Sigmoid colon (tissue), 7 donors: ENCODE data around the gene DAAM1. TPM values are rescaled to one million over a fixed set of nuclear protein-coding genes. Genes with fewer than 3 reads are reported as not detected.

Experiments used
- DNase-seq: peaks from one replicate; pipeline ENCODE4 v3.0.0-alpha.2; 2019
- H3K27ac ChIP-seq, 4 donors: fragments of 200-600 bp; sonication (generic); one replicate each; pipeline ENCODE4 v1.5.1; 2016 to 2019; ENCODE audit warnings: mild to moderate bottlenecking in 1 of 4
- H3K27me3 ChIP-seq, 3 donors: fragments of 200-600 bp; sonication (generic); one replicate each; pipeline ENCODE4 v1.5.1; 2019; ENCODE audit warnings: mild to moderate bottlenecking in 1 of 3
- H3K36me3 ChIP-seq, 4 donors: fragments of 200-600 bp; sonication (generic); one replicate each; pipeline ENCODE4 v1.5.1; 2016 to 2019
- H3K4me1 ChIP-seq, 4 donors: fragments of 200-600 bp; sonication (generic); one replicate each; pipeline ENCODE4 v1.5.1; 2017 to 2019
- H3K4me3 ChIP-seq, 4 donors: fragments of 200-600 bp; sonication (generic); one replicate each; pipeline ENCODE4 v1.5.1; 2017 to 2019; ENCODE audit warnings: mild to moderate bottlenecking in 2 of 4, moderate library complexity in 1 of 4
- H3K9me3 ChIP-seq, 4 donors: fragments of 200-600 bp in 3 of 4; sonication (generic) in 3 of 4; one replicate each; pipeline versions ENCODE4 v1.5.1 to v1.6.1; 2013 to 2019
- EP300 ChIP-seq, 4 donors: sonication (generic); formaldehyde crosslinking; IDR thresholded peaks; one replicate each; pipeline ENCODE4 v1.6.1; 2017; ENCODE audit warnings: antibody characterized with exemption in 4 of 4
- POLR2A ChIP-seq, 2 donors: fragments of 450-650 bp; IDR thresholded peaks; one replicate each; pipeline ENCODE4 v1.6.1; 2016; ENCODE audit warnings: antibody characterized with exemption in 2 of 2, mild to moderate bottlenecking in 2 of 2, moderate library complexity in 2 of 2
- POLR2AphosphoS5 ChIP-seq, 4 donors: sonication (generic); formaldehyde crosslinking; IDR thresholded peaks; one replicate each; pipeline ENCODE4 v1.6.1; 2017; ENCODE audit warnings: antibody characterized with exemption in 4 of 4
- WGBS, 2 donors: extraction: QIAGEN DNeasy Blood & Tissue Kit; methylation state at CpG; one replicate each; pipeline ENCODE4 v1.1.7; 2013; 5-methylcytosine and 5-hydroxymethylcytosine counted together
- intact Hi-C: fragments of 100-400 bp; cut with DNase I; formaldehyde crosslinking; loops from one replicate; pipeline ENCODE4 v1.15.1; 2023
- polyA plus RNA-seq, 3 donors: library from polyadenylated mRNA; stranded (reverse); fragments of 200-250 nt; gene quantifications; one replicate each; pipeline ENCODE4 v1.2.3, GENCODE V29; 2013
- total RNA-seq, 4 donors: library from RNA; depleted of rRNA; stranded (reverse); fragments of >200 nt; gene quantifications; one replicate each; pipeline ENCODE4 v1.1.0, GENCODE V29; 2016
- TF ChIP-seq, protein P1 (sequence below), 4 experiments: fragments of 450-650 bp in 3 of 4; fragments of 200-600 bp in 1 of 4; IDR thresholded peaks; one replicate each; pipeline ENCODE4 v1.5.1; 2016 to 2019; ENCODE audit warnings: antibody characterized with exemption in 4 of 4, mild to moderate bottlenecking in 3 of 4, moderate library complexity in 2 of 4
- donor health status: healthy with polysubstance abuse.
- donor health status: Bipolar disorder and iron deficiency.
- donor health status: healthy.

Gene DAAM1
- total and polyA plus RNA-seq, 7 donors: 11.4 to 77.8 (median 47.5) TPM

DNA sequence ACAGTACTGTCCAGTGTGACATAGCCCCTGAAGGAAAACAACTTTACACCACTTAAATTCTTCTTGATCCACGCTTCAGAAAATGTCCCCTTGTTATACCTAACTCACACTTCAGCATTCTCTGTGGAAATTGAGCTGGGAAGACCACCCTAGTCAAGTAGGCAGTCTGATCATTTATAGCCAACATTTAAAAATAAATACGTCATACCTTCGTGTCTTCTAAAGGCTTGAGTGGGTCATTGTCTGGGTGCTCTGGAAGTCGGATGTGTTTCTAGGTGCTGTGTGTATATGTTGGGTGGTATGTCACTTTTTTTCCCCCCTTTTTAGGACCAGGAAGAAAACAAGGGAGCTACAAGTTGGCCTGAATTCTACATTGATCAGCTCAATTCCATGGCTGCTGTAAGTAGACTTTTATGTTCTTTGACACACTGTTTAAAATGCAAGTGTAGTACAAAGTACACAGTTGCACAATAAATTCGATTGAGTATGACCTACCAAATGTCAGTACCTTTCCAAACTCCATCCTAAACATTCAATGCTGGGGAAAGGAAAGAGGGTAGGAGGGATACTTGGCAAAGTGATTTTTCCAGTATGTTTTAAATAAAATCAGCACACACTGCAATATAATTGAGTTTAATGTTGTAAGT lies 126.6 kb downstream of the DAAM1 start:
- H3K9me3 ChIP-seq: no peaks in the 10 kb centered on the region
- H3K4me3 ChIP-seq: no peak overlapping the region
- DNase-seq: no peak
- TF ChIP-seq, protein P1, sequence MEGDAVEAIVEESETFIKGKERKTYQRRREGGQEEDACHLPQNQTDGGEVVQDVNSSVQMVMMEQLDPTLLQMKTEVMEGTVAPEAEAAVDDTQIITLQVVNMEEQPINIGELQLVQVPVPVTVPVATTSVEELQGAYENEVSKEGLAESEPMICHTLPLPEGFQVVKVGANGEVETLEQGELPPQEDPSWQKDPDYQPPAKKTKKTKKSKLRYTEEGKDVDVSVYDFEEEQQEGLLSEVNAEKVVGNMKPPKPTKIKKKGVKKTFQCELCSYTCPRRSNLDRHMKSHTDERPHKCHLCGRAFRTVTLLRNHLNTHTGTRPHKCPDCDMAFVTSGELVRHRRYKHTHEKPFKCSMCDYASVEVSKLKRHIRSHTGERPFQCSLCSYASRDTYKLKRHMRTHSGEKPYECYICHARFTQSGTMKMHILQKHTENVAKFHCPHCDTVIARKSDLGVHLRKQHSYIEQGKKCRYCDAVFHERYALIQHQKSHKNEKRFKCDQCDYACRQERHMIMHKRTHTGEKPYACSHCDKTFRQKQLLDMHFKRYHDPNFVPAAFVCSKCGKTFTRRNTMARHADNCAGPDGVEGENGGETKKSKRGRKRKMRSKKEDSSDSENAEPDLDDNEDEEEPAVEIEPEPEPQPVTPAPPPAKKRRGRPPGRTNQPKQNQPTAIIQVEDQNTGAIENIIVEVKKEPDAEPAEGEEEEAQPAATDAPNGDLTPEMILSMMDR (IDR thresholded peaks at IDR 0.05): no peak
- no peak for TF ChIP-seq POLR2A (IDR thresholded peaks at IDR 0.05)
- TF ChIP-seq POLR2AphosphoS5 (IDR thresholded peaks at IDR 0.05): no peak
- no peak for TF ChIP-seq EP300 (IDR thresholded peaks at IDR 0.05)
- intact Hi-C loops: loop anchor here (5.0 kb wide), 1 partner anchor 123 kb away; no protein-coding TSS in a partner anchor
- peak overlapping the region; percentile 56 to 79 (median 69) for H3K27ac ChIP-seq
- H3K36me3 ChIP-seq: no peaks in the 10 kb centered on the region
- peaks cover 0 to 100% (median 85%) of the 10 kb centered on the region in 4 donors for H3K4me1 ChIP-seq
- 79 to 91% methylated on average over 5 of the region's 5 CpGs for WGBS, 2 donors
- H3K27me3 ChIP-seq: no peaks in the 10 kb centered on the region

- Histone ChIP-seq H3K27me3 (no peaks in the 10 kb centered on the region), H3K4me1 (peaks cover 0 to 100% (median 83%) of the 10 kb centered on the region in 4 donors), H3K9me3 (no peaks in the 10 kb centered on the region), H3K27ac (peak overlapping the region; percentile 60 to 79 (median 78)), H3K36me3 (no peaks in the 10 kb centered on the region), H3K4me3 (no peak overlapping the region)
- intact Hi-C loops: no loop called here
- WGBS, 2 donors: 22 to 74% methylated on average over 1 of the region's 1 CpG
- no peak for TF ChIP-seq POLR2A (IDR thresholded peaks at IDR 0.05)
- TF ChIP-seq, protein P1 (IDR thresholded peaks at IDR 0.05): peak in 1 of 4 experiments; percentile 8
- DNase-seq: no peak
Observed at GRCh38 chr14:59316151-59316830, 127.8 kb downstream of the DAAM1 start.

- no peaks in the 10 kb centered on the region for H3K36me3 ChIP-seq
- peak overlapping the region; percentile 59 to 77 (median 71) for H3K27ac ChIP-seq
- H3K27me3 ChIP-seq: no peaks in the 10 kb centered on the region
- no peaks in the 10 kb centered on the region for H3K9me3 ChIP-seq
- H3K4me1 ChIP-seq: peaks cover 0 to 97% (median 81%) of the 10 kb centered on the region in 4 donors
- H3K4me3 ChIP-seq: no peak overlapping the region
- intact Hi-C loops: no loop called here
- TF ChIP-seq POLR2A (IDR thresholded peaks at IDR 0.05) (no peak), POLR2AphosphoS5 (IDR thresholded peaks at IDR 0.05) (no peak), EP300 (IDR thresholded peaks at IDR 0.05) (no peak)
- TF ChIP-seq, protein P1 (IDR thresholded peaks at IDR 0.05): no peak
- WGBS, 2 donors: 97 to 98% methylated on average over 2 of the region's 2 CpGs
- no peak for DNase-seq
Observed at GRCh38 chr14:59317346-59317745, 128.9 kb downstream of the DAAM1 start.

DNA sequence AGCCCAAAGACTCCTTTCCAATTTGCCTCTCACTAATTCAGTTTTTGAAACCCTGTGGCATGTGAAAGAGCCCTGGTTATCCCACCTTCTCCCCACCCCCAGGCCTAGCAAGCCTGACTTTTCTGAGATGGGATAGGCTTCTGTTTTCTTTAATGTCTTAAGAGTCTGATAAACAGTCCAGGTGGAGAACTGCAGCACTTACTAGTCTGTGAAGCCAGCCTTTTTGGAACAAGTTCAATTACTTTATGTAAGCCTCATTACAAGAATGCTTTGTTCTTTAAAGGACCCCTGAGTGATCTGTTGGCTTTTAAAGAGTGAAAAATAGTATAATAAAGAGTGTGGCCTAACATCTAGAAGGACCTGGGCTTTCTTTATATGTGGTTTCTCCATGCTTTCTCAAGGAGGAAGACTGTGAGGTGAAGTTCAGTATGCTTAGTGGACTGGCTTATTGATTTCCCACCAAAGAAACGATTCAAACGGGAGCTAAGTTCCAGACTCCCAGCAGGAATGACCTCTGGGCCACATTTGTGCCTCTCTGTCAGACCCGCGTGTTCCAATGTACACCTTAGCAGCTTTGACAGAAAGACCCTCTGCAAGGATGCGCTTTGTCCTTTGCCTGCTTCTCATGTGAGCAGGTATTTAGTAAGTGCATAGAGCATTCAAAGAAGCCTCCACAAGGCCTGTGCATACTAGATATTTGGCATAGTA lies 129.5 kb downstream of the DAAM1 start:
- H3K4me1 ChIP-seq: peaks cover 0 to 91% (median 75%) of the 10 kb centered on the region in 4 donors
- H3K9me3 ChIP-seq: no peaks in the 10 kb centered on the region
- intact Hi-C loops: loop anchor here (1.0 kb wide), 1 partner anchor 10 kb away; no protein-coding TSS in a partner anchor
- no peak for DNase-seq
- H3K27me3 ChIP-seq: no peaks in the 10 kb centered on the region
- peaks cover 0 to 2% (median 0%) of the 10 kb centered on the region in 4 donors for H3K36me3 ChIP-seq
- 96% methylated on average over 5 of the region's 5 CpGs for WGBS, 2 donors
- peak overlapping the region; percentile 59 to 77 (median 71) for H3K27ac ChIP-seq
- no peak for TF ChIP-seq EP300 (IDR thresholded peaks at IDR 0.05)
- no peak for TF ChIP-seq POLR2A (IDR thresholded peaks at IDR 0.05)
- TF ChIP-seq, protein P1 (IDR thresholded peaks at IDR 0.05): no peak
- no peak for TF ChIP-seq POLR2AphosphoS5 (IDR thresholded peaks at IDR 0.05)
- no peak overlapping the region for H3K4me3 ChIP-seq
